Measurements from ENCODE around the gene SORT1. TPM values are rescaled to one million over a fixed set of nuclear protein-coding genes. Genes with fewer than 3 reads are reported as not detected.
A peak's percentile ranks its signal among the peaks of the same experiment; 100 is the strongest.

Gene SORT1
- total and polyA plus RNA-seq, 2 of the 13 experiments (the other 11 are each of a cell fraction or from before 2014, with no cell fraction given), result 32.4 to 93.0 TPM

GRCh38 chr1:109290998-109291397 lies 106.7 kb downstream of the SORT1 start:
- FAIRE-seq, result no peak

GRCh38 chr1:109290137-109290536 lies 107.6 kb downstream of the SORT1 start:
- H4K20me1 ChIP-seq (ENCODE audit: insufficient read depth, low read length), result no peaks in the 10 kb centered on the region
- H3K79me2 ChIP-seq (ENCODE audit: insufficient read depth, low read length), result no peaks in the 10 kb centered on the region
- peak; percentile 84 for ATAC-seq
- intact Hi-C loops (cut with micrococcal nuclease; ENCODE audit: unreplicated experiment) (no loop called here), in situ Hi-C loops (cut with HindIII; ENCODE audit: extremely low pct_ligation_motif_present, low pct_unique_long_range_greater_than_20kb) (no loop called here)
- ChIA-PET CTCF (ENCODE audit: low intra/inter-chr PET ratio, low total read pairs) (no interaction called here), POLR2A (no interaction called here)
- no peak overlapping the region for H3K9ac ChIP-seq (ENCODE audit: insufficient read depth, low read depth, low read length)
- H3K36me3 ChIP-seq (replicated peaks in 1 of 2; ENCODE audit: control insufficient read depth in 1 of 2, insufficient read depth in 2 of 2, low read length in 2 of 2), result no peaks in the 10 kb centered on the region
- no peak for DNase-seq (ENCODE audit: low spot score)
- WGBS (ENCODE audit: low lambda C conversion rate), result 100% methylated on average over 1 of the region's 1 CpG
- H3K4me3 ChIP-seq (replicated peaks in 1 of 3; ENCODE audit: insufficient read depth in 1 of 3, low read depth in 2 of 3, low read length in 3 of 3), result no peak overlapping the region
- H3K27me3 ChIP-seq (ENCODE audit: control insufficient read depth in 1 of 2, insufficient read depth in 2 of 2, low read length in 2 of 2), result no peaks in the 10 kb centered on the region
- H3K27ac ChIP-seq (ENCODE audit: extremely low read length, insufficient read depth, low read length), result no peak overlapping the region
- H3K9me3 ChIP-seq (ENCODE audit: low read length), result no peaks in the 10 kb centered on the region
- H2AFZ ChIP-seq (ENCODE audit: low read length), result no peak overlapping the region
- H3K4me2 ChIP-seq (ENCODE audit: low read depth, low read length), result peak overlapping the region; percentile 15; the same call in 1 of the 2 replicates
- no TSS peak for BruUV-seq (replicated peaks)
- peaks cover 28% of the 10 kb centered on the region for H3K4me1 ChIP-seq (ENCODE audit: insufficient read depth, low read length)
- FAIRE-seq, result peak; percentile 73
- TF ChIP-seq ZNF451 (CRISPR knock-in tag; IDR thresholded peaks at IDR 0.05) (no peak), PRDM4 (CRISPR knock-in tag; IDR thresholded peaks at IDR 0.05; ENCODE audit: borderline replicate concordance) (no peak), AHDC1 (CRISPR knock-in tag; IDR thresholded peaks at IDR 0.05; ENCODE audit: borderline replicate concordance) (no peak), ZNF496 (CRISPR knock-in tag; IDR thresholded peaks at IDR 0.05; ENCODE audit: insufficient replicate concordance) (no peak), CTCF (CRISPR knock-in tag; IDR thresholded peaks at IDR 0.05) (peak; percentile 24; the same call in 1 of the 2 replicates)

More at GRCh38 chr1:109290998-109291397, 106.7 kb downstream of the SORT1 start:
- Histone ChIP-seq H3K4me1 (ENCODE audit: insufficient read depth, low read length) (peaks cover 22% of the 10 kb centered on the region), H3K27me3 (ENCODE audit: control insufficient read depth in 1 of 2, insufficient read depth in 2 of 2, low read length in 2 of 2) (no peaks in the 10 kb centered on the region), H2AFZ (ENCODE audit: low read length) (no peak overlapping the region), H3K9ac (ENCODE audit: insufficient read depth, low read depth, low read length) (no peak overlapping the region), H3K79me2 (ENCODE audit: insufficient read depth, low read length) (no peaks in the 10 kb centered on the region), H3K9me3 (ENCODE audit: low read length) (no peaks in the 10 kb centered on the region), H3K4me3 (replicated peaks in 1 of 3; ENCODE audit: insufficient read depth in 1 of 3, low read depth in 2 of 3, low read length in 3 of 3) (no peak overlapping the region), H3K36me3 (replicated peaks in 1 of 2; ENCODE audit: control insufficient read depth in 1 of 2, insufficient read depth in 2 of 2, low read length in 2 of 2) (no peaks in the 10 kb centered on the region), H4K20me1 (ENCODE audit: insufficient read depth, low read length) (no peaks in the 10 kb centered on the region), H3K27ac (ENCODE audit: extremely low read length, insufficient read depth, low read length) (no peak overlapping the region), H3K4me2 (ENCODE audit: low read depth, low read length) (no peak overlapping the region)
- in situ Hi-C loops (cut with HindIII; ENCODE audit: extremely low pct_ligation_motif_present, low pct_unique_long_range_greater_than_20kb) (no loop called here), intact Hi-C loops (cut with micrococcal nuclease; ENCODE audit: unreplicated experiment) (no loop called here)
- BruUV-seq (replicated peaks), result no TSS peak
- POLR2A ChIA-PET, result no interaction called here
- 92% methylated on average over 5 of the region's 6 CpGs for WGBS (ENCODE audit: low lambda C conversion rate)
- TF ChIP-seq ZNF256 (CRISPR knock-in tag; conservative IDR thresholded peaks at IDR 0.05), result no peak
- no peak for DNase-seq (ENCODE audit: low spot score)
- no peak for ATAC-seq
- CTCF ChIA-PET (ENCODE audit: low intra/inter-chr PET ratio, low total read pairs), result no interaction called here
